HG03280 (cell line): Measurements from ENCODE around the gene HK1.
"Not testable (repeated sequence)": the region's sequence is repeated elsewhere in the genome, so short reads cannot be mapped to it uniquely, and the experiment has no call there.

Source experiments
- ATAC-seq: cut with Tn5 transposase; IDR thresholded peaks from one replicate; pipeline ENCODE4 v1.9.1; 2021; ENCODE audit warnings: mild to moderate bottlenecking, moderate library complexity; ENCODE audit not compliant: unreplicated experiment

Gene HK1

DNA sequence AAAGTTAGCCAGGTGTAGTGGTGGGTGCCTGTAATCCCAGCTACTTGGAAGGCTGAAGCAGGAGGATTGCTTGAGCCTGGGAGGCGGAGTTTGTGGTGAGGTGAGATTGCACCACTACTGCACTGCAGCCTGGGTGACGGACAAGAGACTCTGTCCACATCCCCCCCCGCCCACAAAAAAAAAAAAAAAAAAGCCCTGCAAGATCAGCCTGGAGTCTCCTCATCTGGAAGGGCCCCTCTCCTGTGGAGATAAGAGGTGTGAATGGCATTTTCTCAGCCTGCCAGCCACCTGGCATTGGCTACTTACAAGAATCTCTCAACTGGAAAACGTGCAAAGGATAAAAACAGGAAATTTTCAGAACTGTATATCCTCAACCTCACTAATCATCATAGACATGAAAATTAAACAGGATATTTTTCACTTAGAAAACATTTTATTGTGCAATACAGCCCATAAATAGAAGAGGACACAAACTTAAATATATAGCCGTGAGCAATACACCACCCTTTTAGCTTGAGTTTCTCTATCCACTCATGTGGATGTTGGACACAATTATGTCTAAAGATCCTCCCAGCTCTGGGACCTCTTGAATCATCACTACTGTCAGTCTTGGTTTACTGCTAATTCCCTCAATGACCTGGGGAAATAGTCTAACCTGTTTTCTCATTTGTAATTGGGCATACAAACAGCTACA, 161.7 kb downstream of the HK1 start:
- ATAC-seq: no peak

GRCh38 chr10:69443354-69443753, 165.1 kb downstream of the HK1 start:
- ATAC-seq: no peak

- no peak for ATAC-seq
Measured at GRCh38 chr10:69445041-69445440, 166.7 kb downstream of the HK1 start.

DNA sequence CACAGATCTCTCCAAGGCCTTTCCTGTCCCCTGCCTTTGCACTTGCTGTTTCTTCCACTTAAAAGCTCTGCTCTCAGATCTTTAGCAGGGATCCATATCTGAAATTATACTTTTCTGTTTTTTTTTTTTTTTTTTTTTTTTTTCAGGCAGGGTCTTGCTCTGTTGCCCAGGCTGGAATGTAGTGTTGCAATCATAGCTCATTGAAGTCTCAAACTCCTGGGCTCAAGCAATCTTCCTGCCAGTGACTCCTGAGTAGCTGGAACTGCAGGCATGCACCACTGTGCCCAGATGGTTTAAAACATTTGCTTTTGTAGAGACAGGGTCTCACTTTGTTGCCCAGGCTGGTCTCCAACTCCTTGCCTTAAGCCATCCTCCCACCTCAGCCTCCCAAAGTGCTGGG, 167.9 kb downstream of the HK1 start:
- no peak for ATAC-seq

- no peak for ATAC-seq
Measured at GRCh38 chr10:69446650-69447151, 168.4 kb downstream of the HK1 start.

GRCh38 chr10:69449841-69450240, 171.5 kb downstream of the HK1 start:
- peak; percentile 61 for ATAC-seq

DNA sequence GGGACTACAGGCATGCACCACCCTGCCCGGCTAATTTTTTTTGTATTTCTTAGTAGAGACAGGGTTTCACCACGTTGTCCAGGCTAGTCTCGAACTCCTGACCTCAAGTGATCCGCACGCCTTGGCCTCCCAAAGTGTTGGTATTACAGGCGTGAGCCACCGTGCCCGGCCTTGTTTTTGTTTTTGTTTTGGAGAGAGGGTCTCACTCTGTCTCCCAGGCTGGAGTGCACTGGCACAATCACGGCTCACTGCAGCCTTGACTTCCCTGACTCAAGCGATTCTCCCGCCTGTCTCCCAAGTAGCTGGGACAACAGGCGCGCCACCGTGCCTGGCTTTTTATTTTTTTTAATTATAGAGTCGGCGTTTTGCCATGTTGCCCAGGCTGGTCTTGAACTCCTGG, 172.1 kb downstream of the HK1 start:
- not testable (repeated sequence) for ATAC-seq

GRCh38 chr10:69451209-69451783, 173.0 kb downstream of the HK1 start, which contains the start of gene TSPAN15:
Gene TSPAN15, plus strand, starts transcription at chr10:69451465. Its CDS starts 130 bp downstream, at chr10:69451595.
- peak; percentile 80 for ATAC-seq
